Fibroblast of mammary gland (primary cell): ENCODE measurements around the gene RAP1GAP2.

Source experiments
- DNase-seq: peaks from one replicate; pipeline ENCODE4 v3.0.0-alpha.2; 2010; ENCODE audit warnings: low read depth
- H3K4me3 ChIP-seq: 2 replicates; pipeline ENCODE4 v1.5.1; 2011; ENCODE audit warnings: low read depth, mild to moderate bottlenecking, low read length, moderate library complexity; ENCODE audit not compliant: control insufficient read depth
- CTCF ChIP-seq: conservative IDR thresholded peaks from 2 replicates; pipeline ENCODE4 v1.5.1; 2011; ENCODE audit warnings: low read depth, low read length, inconsistent platforms; ENCODE audit not compliant: control insufficient read depth, insufficient read depth

RAP1GAP2 gene

GRCh38 chr17:2950846-2951245, 154.6 kb downstream of the RAP1GAP2 start:
- no peak for TF ChIP-seq CTCF
- no peak overlapping the region for H3K4me3 ChIP-seq
- no peak for DNase-seq

- no peak for DNase-seq
- no peak overlapping the region for H3K4me3 ChIP-seq
- TF ChIP-seq CTCF: no peak
Observed at GRCh38 chr17:2952174-2952845, 156.1 kb downstream of the RAP1GAP2 start.

- TF ChIP-seq CTCF: no peak
- no peak overlapping the region for H3K4me3 ChIP-seq
- peak; percentile 96 for DNase-seq
Observed at GRCh38 chr17:2954898-2955445, 158.7 kb downstream of the RAP1GAP2 start.

GRCh38 chr17:2955931-2956582, 159.8 kb downstream of the RAP1GAP2 start:
- DNase-seq: no peak
- H3K4me3 ChIP-seq: no peak overlapping the region
- TF ChIP-seq CTCF: no peak

- H3K4me3 ChIP-seq: no peak overlapping the region
- no peak for TF ChIP-seq CTCF
- peak; percentile 38 for DNase-seq
Observed at GRCh38 chr17:2957631-2958286, 161.5 kb downstream of the RAP1GAP2 start.

GRCh38 chr17:2958706-2959222, 162.5 kb downstream of the RAP1GAP2 start:
- no peak for DNase-seq
- no peak for TF ChIP-seq CTCF
- H3K4me3 ChIP-seq: no peak overlapping the region
